Uterus (tissue), 4 donors: ENCODE results near the gene GCLM. TPM values are rescaled to one million over a fixed set of nuclear protein-coding genes. Genes with fewer than 3 reads are reported as not detected.

Experiments
- DNase-seq, 2 donors: peaks; one replicate each; pipeline ENCODE4 v3.0.0-alpha.2; 2019 to 2020
- H3K27ac ChIP-seq, 2 donors: fragments of 200-600 bp; sonication (generic); 1 replicate in 1 of 2; 2 replicates in 1 of 2; pipeline ENCODE4 v1.5.1; 2016 to 2018
- H3K27me3 ChIP-seq, 2 donors: fragments of 200-600 bp; sonication (generic); one replicate each; pipeline ENCODE4 v1.5.1; 2018 to 2019; ENCODE audit warnings: control low read depth in 1 of 2
- H3K36me3 ChIP-seq, 2 donors: fragments of 200-600 bp; sonication (generic); one replicate each; pipeline ENCODE4 v1.5.1; 2019; ENCODE audit warnings: control low read depth in 1 of 2
- H3K4me1 ChIP-seq, 2 donors: fragments of 200-600 bp; sonication (generic); one replicate each; pipeline ENCODE4 v1.5.1; 2018 to 2019; ENCODE audit warnings: control low read depth in 1 of 2
- H3K4me3 ChIP-seq, 2 donors: fragments of 200-600 bp; sonication (generic); 1 replicate in 1 of 2; 2 replicates in 1 of 2; pipeline ENCODE4 v1.5.1; 2018 to 2019; ENCODE audit warnings: mild to moderate bottlenecking in 1 of 2
- H3K9me3 ChIP-seq, 2 donors: fragments of 200-600 bp; sonication (generic); one replicate each; pipeline ENCODE4 v1.5.1; 2019; ENCODE audit warnings: control low read depth in 1 of 2
- CTCF ChIP-seq, 4 experiments: fragments of 200-600 bp in 2 of 4; fragments of 450-650 bp in 2 of 4; sonication (generic) in 2 of 4; IDR thresholded peaks; one replicate each; pipeline ENCODE4 v1.5.1; 2016 to 2019; ENCODE audit warnings: antibody characterized with exemption in 4 of 4, mild to moderate bottlenecking in 2 of 4, moderate library complexity in 1 of 4
- POLR2A ChIP-seq, 2 donors: fragments of 450-650 bp; IDR thresholded peaks; one replicate each; pipeline ENCODE4 v1.6.1; 2016; ENCODE audit warnings: antibody characterized with exemption in 2 of 2, mild to moderate bottlenecking in 1 of 2, moderate library complexity in 1 of 2
- intact Hi-C: fragments of 100-400 bp; cut with DNase I; formaldehyde crosslinking; loops from one replicate; pipeline ENCODE4 v1.15.1; 2023; ENCODE audit warnings: low total_unique reads
- total RNA-seq, 4 donors: library from RNA; depleted of rRNA in 3 of 4; stranded (reverse); fragments of >200 nt in 3 of 4; gene quantifications; one replicate each; pipeline versions ENCODE4 v1.1.0 to v1.2.4, GENCODE V29; 2014 to 2023
- donor health status: DM: yes; HTN: yes; CAD: no.

Gene GCLM
- total RNA-seq, 4 donors from 2014 or later: 0.26 to 13.1 (median 9.2) TPM

DNA sequence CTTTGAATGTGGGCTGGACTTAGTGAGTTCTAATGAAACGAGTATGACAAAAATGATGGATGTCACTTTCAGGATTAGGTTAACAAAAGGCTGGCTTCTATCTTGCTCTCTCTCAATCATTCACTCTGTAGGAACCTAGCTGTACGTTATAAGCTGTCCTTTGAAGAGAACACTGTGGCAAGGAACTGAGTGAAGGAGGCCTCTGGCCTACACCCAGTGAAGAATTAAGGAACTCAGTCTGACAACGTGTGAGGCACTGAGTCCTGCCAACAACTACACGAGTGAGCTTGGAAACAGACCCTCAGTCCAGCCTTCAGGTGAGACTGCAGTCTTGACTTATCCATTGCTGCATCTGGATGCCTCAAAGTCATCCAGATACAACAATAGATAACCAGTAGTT, 27.0 kb downstream of the GCLM start:
- Histone ChIP-seq H3K9me3 (no peaks in the 10 kb centered on the region), H3K36me3 (no peaks in the 10 kb centered on the region), H3K27me3 (no peaks in the 10 kb centered on the region), H3K4me3 (no peak overlapping the region), H3K27ac (no peak overlapping the region), H3K4me1 (peaks cover 6 to 10% of the 10 kb centered on the region in 2 donors)
- no peak for DNase-seq
- TF ChIP-seq POLR2A (IDR thresholded peaks at IDR 0.05) (no peak), CTCF (IDR thresholded peaks at IDR 0.05) (no peak)
- intact Hi-C loops: no loop called here

GRCh38 chr1:93880731-93881130, 28.5 kb downstream of the GCLM start:
- Histone ChIP-seq H3K27ac (no peak overlapping the region), H3K4me3 (no peak overlapping the region), H3K27me3 (no peaks in the 10 kb centered on the region), H3K9me3 (no peaks in the 10 kb centered on the region), H3K4me1 (peaks cover 12 to 13% of the 10 kb centered on the region in 2 donors), H3K36me3 (no peaks in the 10 kb centered on the region)
- no peak for TF ChIP-seq CTCF (IDR thresholded peaks at IDR 0.05)
- no peak for DNase-seq
- intact Hi-C loops: no loop called here

- peak; percentile 88 to 92 for DNase-seq
- peak within 1 kb of the TSS; percentile 94 to 96 for H3K27ac ChIP-seq
- peaks cover 12 to 13% of the 10 kb centered on the region in 2 donors for H3K4me1 ChIP-seq
- H3K4me3 ChIP-seq: peak within 1 kb of the TSS; percentile 88 to 95
- intact Hi-C loops: no loop called here
- H3K36me3 ChIP-seq: no peaks in the 10 kb centered on the region
- H3K27me3 ChIP-seq: no peaks in the 10 kb centered on the region
- no peaks in the 10 kb centered on the region for H3K9me3 ChIP-seq
- TF ChIP-seq POLR2A (IDR thresholded peaks at IDR 0.05) (peak; percentile 82 to 85), CTCF (IDR thresholded peaks at IDR 0.05) (peak in 1 of 4 experiments; percentile 4)
Measured at GRCh38 chr1:93878889-93879586, 30.2 kb downstream of the GCLM start, which contains the start of gene DNTTIP2. DNTTIP2 (minus strand) TSS chr1:93879206; CDS start chr1:93879148, 58 bp downstream.

- intact Hi-C loops: no loop called here
- no peaks in the 10 kb centered on the region for H3K9me3 ChIP-seq
Measured at GRCh38 chr1:93878501-93878888, 30.7 kb downstream of the GCLM start.

More at GRCh38 chr1:93878501-93878888, 30.7 kb downstream of the GCLM start:
- Histone ChIP-seq H3K27me3 (no peaks in the 10 kb centered on the region), H3K27ac (peak overlapping the region; percentile 94 to 96), H3K36me3 (no peaks in the 10 kb centered on the region), H3K4me3 (peak overlapping the region; percentile 88 to 95), H3K4me1 (peaks cover 12 to 13% of the 10 kb centered on the region in 2 donors)
- peak in 1 of 2 donors; percentile 24 for DNase-seq
- TF ChIP-seq CTCF (IDR thresholded peaks at IDR 0.05) (no peak), POLR2A (IDR thresholded peaks at IDR 0.05) (no peak)
